Measurements from ENCODE around the gene PPP1R14B.

PPP1R14B gene

DNA sequence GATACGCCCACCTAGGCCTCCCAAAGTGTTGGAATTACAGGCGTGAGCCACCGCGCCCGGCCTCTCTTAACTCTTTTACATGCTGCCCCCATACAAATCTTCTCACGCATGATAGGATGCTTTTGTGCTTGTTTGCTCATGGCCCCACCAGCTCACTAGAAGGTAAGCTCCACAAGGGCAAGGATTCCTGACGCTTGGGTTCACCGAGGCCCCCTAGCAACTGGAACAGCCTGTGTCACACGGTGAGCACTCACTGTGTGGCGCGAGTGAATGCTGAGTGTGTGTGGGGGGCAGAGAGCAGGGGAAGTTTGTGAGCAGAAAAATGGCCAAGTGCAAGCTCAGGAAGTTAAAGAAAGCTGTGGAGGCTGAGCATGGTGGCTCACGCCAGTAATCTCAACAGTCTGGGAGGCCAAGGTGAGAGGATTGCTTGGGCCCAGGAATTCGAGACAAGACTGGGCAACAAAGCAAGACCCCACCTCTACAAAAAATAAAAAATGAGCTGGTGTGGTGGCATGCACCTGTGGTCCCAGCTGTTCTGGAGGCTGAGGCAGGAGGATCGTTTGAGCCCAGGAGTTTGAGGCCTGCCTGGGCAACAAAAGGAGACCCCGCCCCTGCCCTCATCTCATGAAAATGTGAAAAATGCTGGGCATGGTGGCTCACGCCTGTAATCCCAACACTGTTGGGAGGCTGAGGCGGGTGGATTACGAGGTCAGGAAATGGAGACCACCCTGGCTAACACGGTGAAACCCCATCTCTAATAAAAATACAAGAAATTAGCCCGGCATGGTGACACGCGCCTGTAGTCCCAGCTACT, 35.4 kb upstream of the PPP1R14B start:
- no peak for DNase-seq

DNA sequence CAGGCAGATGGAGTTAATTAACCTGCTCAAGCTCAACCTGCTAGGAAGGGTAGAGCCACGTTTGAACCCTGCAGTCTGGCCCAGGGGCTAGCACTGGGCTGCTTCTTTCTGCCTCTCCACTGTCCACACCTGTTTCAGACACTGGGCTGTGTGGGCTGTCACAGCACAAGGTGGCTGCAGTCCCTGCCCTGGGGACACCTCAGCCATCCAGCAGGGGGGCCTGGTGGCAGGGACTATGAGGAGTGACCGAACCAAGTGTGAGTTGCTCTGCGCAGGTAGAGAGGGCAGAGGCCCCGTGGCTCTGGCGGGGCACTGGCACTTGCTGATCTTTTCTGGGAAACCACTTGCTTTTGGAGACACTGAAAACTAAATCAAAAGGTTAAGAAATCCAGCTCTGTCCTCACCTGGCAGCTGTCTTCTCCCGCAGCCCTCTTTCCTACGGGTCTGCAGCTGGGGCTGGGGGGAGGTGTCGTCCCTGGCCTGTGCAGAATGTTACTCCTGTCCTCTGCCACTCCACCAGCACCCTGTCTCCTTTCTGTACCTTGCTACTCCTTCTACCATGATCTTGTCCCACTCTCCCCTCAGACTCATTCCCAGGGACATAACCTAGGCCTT, 31.9 kb upstream of the PPP1R14B start:
- no peak for DNase-seq

DNA sequence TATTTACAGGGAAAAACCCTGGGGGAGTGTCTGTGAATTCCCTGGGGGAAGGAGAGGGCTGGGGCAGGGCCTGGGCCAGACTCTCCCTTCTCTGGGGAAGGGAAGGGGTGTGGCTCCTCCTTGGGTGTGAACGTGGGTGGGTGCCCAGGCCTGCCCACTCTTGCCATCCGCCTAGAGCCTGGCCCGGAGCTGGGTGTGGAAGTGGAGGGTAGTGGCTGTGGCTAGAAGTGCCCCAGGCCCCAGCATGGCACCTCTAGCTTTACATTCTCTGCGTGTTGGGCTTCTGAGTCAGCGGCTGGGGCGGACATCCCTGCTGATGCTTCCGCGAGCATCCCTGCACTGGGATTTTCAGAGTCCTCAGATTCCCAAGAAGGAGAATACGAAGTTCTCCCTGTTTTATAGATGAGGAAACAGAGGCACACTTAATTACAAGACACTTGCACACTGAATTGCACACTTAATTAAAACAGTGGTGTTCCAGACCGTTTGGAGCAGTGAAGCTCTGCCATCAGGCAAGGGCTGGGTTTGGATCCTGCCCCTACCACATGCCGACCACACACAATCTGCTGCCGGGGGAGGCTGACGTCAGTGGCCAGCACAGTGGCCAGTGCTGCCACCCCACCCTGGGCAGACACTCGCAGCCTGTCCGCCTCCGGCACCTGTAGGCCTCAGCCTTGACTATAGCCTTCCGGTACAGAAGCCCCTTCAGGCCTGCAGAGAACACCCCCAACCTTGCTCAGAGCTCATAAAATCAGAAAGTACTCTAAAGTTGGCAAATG, 30.1 kb upstream of the PPP1R14B start:
- no peak for DNase-seq

DNA sequence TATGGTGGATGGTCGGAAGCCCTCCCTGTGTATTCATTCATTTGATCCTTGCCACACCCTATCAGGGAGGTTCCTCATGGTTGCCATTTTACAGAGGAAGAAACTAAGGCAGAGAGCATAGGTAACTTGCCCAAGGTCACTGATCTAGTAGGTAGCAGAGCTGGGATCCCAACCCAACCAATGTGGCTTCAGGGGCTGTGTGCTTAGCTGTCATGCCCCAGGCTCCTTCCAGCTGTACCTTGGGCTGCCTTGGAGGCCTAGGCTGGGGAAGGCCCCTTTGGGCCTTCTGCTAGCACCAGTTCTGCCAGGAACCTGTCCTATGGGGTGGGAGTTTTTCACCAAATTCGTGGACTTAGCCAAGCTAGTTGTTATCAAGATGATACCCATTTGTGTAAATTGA, 29.1 kb upstream of the PPP1R14B start:
- DNase-seq: no peak

DNA sequence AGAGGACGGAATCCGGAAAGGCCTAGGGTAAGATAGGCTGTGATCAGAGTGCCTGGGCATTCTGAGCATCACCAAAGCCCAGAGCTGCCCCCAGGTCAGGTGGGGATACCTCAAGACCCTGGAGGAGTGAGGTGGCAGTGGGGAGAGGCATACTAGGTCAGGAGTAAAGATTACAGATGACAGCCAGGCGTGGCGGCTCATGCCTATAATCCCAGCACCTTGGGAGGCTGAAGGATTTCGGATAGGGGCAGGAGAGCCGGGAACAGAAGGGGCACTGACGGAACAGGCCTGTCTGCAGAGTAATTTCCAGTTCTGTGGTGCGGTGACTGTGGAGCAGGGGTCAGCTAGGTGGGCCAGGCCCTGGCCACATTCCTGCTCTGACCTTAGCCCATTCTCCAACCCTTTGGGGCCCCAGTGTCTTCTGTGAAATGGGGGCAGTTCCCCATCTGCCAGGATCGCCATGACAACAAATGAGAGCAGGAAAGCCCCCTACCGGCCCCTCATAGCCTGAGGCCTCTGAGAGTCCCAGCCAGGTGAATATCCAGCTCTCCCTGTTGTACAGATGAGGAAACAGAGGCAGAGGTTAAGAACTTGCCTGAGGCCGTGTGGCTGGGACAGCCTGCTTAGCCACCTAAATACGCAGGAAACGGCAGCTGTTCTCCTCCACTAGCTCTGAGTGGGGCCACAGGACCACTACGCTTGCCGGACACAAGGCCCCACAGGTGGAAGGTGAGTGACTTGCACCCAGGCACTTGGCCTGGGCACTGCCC, 28.5 kb upstream of the PPP1R14B start:
- DNase-seq: no peak

DNA sequence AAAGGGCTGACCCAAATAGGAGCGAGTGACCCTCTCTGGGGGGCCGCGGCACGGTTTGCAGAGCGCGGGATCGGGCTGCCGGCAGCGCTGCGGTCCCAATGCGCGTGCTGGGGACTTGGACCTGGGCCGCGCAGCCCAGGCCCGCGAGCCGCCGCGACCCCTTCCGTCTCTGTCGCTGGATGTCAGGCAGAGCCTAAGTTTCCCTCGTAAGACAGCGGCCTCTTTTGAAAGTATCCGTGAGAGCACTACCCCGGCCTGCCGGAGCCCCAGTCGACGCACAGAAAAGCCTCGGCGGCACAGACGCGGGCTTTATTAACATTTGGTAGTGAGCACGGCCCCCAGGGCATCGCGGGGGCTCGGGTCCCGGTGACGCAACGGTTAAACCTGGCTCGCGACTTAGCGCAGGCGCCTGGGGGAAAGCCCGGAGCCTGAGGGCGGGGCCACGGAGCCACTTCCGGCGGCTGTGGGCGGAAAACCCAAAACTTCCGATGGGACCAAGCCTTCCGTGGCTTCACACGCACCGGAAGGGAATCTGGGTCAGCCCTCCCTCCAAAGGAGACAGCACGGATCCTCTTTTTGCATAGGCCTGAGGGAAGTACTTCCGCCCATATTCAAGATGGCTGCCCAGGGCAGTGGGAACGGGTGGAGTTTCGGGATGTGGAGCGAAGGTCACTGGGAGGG, 22.9 kb upstream of the PPP1R14B start:
- DNase-seq: peak; percentile 98 to 99

DNA sequence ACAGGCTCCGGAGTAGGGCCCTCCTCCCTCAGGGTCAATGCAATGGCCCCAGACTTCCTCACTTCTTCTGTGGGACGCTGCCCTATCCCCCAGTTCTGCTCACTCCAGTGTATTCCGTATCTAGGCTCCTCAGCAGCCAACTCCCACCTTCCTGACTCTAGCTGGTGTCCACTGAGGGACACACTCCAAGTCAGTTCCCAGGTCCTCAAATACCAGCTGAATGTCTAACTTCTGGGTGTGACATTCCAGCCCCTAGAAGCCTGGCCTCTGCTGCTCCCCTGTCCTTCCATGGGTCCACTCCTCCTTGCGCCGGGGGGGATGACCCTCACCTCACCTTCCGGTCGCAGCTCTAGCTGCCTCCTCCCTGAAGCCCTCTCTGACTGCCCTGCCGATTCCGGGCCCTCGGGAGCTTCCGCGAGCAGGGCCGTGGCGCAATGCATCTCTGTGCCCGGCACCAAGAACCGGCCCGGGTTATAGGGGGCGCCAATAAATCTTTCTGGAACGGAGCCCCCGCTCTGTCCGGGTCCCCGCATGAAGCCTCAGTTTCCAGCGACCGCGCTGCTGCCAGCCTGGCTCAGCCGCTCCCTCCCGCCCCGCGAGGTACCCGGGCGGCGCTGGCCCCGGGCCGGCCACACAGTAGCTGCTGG, 22.3 kb upstream of the PPP1R14B start:
- peak; percentile 59 to 62 for DNase-seq

DNA sequence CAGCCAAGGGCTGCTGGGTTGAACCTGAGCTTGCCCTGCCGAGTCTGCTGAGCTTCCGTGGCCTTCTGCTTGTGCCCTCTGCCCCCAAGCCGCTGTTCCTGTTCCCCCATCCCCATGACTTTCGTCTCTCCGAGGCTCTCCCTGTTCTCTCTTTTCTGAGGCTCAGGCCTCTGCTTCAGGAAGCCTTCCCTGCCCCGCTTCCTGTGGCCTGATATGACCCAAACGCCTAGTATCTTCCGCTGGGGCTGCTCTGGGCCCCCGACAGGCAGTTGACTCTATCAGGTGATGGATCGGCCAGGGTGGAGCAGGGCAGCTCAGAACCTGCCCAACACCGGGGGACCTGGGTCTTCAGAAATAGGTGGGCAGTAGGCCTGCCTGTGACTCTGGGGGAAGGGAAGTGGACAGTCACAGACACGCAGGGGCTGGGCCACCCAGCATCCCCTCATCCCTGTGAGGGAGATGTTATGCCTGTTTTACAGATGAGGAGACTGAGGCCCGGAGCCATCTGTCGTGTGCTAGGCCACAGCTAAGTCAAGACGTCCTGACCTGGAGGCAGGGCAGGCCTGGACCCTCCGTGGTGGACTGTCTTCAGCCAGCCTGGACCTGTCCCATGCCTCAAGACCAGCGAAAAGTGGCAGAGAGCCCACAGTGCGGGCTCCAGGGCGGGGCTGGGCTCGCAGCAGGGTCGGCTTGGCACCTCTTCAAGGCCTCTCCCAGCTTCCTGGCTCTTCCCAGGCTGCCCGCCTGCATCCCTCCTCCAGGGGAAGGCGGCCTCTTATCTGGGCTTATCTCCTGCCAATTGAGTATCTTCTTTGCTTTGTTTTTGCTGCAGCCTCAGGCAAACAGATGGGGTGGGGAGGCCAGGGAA, 21.5 kb upstream of the PPP1R14B start:
- DNase-seq: peak in 1 of 2 experiments; percentile 62

DNA sequence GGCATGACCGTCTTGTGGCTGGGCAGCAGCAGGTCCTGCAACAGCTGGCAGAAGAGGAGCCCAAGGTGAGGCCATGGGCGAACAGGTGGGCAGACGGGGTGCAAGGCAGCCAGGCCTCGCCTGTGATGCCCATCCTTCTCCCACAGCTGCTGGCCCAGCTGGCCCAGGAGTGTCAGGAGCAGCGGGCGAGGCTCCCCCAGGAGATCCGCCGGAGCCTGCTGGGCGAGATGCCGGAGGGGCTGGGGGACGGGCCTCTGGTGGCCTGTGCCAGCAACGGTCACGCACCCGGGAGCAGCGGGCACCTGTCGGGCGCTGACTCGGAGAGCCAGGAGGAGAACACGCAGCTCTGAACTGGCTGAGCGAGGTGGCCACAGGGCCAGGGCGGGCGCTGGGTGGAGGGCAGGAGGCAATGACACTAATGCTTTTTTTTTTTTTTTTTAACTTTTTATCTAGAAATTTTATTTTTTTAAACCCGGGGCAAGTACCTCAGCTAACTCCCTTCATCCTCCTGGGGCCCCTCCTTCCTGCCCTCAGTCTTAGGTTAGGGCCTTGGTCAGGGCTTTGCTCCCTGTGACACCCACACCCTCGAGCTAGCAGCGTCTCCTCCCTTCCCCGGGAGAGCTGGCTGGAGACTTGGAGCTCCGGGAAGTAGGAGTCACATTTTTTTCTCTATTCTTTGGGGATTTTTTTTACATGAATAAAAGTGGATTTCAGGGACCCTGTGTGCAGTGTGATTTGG, 20.6 kb upstream of the PPP1R14B start:
- DNase-seq: no peak

DNA sequence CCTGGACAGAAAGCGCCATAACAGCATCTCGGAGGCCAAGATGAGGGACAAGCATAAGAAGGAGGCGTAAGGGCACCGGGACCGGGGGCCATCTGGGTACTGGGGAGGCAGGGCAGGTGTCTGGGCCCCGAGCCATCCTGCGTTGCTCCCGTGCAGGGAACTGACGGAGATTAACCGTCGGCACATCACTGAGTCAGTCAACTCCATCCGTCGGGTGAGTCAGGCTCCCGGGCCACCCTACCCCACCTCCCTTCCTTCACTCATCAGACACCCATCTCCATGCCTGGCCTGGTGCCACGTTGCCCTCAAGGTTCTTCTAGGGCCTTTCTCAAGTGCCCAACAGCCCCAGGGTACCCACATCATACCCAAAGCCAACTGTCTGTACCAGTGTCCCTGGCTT, 19.6 kb upstream of the PPP1R14B start:
- no peak for DNase-seq

DNA sequence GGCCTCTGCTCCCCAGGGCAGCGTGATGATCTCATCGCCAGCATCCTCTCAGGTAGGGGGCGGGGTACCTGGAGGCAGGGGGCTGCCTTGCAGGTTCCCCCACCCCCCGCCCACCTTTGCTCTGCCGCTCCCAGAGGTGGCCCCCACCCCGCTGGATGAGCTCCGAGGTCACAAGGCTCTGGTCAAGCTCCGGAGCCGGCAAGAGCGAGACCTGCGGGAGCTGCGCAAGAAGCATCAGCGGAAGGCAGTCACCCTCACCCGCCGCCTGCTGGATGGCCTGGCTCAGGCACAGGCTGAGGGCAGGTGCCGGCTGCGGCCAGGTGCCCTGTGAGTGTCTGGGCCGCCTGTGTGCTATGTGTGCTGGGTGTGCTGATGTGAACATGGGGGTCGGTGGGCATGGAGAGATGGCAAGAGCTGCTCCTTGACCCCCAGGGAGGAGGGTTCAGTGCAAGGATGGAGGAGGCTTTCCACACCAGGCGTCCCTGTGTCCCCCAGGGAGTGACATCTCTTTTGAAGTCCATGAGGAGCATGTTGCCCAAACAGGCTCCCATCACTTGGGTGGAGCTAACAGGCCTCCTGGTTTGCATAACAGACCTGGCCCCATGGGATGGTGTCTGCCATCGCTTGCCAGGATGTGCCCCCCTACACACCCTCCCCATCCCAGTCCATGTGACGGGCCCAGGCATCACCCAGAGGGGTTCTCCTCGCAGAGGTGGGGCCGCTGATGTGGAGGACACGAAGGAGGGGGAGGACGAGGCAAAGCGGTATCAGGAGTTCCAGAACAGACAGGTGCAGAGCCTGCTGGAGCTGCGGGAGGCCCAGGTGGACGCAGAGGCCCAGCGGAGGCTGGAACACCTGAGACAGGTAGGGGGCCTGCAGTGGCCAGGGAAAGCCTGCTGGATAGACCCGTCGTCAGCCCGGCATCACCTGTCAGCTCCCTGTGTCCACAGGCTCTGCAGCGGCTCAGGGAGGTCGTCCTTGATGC, 18.7 kb upstream of the PPP1R14B start:
- DNase-seq: no peak

DNA sequence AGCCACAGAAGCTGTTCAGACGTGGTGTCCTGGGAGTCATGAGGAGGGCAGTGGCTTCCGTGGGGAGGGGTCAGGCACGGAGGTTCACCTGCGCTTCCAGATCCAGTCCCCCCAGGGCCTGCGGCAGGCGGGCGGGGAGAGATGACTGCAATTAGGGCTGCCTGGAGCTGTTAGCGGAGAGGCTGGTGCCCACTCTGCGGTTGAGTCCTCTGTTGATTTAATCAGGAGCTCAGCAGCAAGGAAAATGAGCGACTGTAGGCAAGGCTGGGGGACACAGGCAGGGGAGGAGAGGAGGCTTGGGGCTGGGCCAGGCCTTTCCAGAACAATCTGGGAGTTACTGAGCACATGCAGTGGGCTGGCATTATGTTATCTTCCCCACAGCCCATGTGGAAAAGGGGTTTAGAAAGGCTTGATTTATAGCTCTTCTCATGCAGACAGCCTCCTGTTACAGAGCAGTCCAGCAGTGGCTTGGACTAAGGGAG, 17.7 kb upstream of the PPP1R14B start:
- DNase-seq: no peak

DNA sequence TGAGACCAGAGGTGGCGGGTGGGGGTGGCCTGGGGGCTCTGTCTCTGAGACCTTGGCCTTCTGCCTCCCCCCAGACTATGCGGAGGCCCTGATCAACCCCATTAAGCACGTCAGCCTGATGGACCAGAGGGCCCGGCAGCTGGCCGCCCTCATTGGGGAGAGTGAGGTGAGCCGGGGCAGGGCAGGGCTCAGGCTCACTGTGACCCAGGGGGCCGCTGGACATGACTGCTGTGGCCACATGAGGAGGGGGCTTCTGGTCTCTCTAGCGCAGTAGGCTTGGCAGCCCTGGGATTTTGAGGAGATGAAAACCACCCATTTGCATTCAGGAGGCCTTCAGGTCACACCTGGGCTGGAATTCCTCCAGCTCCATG, 17.2 kb upstream of the PPP1R14B start:
- DNase-seq: no peak

DNA sequence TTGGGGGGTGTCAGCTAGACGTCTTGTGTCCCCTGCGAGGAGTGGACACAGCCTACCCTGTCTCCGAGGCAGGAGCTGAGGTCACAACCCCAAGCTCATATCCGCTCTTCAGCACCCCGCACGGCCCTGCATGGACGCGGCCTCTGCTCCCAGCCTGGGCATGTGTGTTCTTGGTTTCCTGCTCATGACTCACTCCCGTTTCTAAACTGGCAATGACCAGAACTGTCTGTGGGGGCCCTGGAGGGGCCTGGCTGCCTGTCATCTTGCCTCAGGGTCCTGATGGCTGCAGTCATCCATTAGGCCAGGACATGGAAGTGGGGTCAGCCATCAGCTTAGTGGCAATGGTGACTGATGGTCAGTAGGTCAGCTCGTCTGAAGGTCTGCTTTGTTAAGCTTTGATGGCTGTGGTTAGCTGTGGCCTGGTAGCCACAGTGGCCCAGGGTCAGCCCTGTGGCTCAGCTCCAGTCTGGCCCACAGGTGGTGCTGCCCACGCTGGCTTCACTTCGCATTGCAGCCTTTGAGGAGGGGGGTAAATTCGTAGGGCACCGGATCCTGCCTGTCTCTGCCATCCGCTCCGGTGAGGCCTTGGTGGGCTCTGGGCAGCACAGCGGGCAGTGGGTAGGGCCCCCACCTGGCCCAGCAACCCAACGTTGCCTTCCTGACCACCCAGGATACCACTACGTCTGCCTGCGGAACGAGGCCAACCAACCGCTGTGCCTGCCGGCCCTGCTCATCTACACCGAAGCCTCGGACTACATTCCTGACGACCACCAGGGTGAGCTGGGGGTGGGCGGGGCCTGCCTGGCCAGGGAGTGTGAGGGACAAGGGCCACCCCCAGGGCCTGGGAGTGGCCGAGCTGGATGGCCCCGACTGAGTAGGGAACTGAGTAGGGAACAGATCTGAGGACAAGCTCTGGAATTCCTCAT, 16.5 kb upstream of the PPP1R14B start:
- DNase-seq: no peak

DNA sequence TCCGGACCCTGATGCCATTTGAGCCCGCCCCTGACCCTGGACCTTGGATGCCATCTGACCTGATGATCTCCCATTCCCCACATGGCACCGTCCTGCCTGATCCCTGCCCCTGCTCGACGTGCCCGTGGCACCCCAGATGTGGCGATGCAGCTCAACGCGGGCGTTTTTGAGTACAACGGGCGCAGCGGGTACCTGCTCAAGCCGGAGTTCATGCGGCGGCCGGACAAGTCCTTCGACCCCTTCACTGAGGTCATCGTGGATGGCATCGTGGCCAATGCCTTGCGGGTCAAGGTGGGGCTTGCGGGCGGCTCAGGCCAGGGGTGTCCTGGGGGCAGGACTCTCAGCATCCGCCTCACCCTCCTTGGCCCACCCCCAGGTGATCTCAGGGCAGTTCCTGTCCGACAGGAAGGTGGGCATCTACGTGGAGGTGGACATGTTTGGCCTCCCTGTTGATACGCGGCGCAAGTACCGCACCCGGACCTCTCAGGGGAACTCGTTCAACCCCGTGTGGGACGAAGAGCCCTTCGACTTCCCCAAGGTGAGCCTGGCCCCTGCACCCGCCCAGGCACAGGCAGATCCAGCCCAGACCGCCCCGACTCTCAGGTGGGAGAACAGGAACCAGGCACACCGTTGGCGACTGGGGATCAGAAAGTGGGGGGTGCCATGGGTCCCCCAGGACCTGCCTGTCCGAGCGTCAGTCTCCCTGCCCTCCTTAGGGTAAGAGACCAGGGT, 15.7 kb upstream of the PPP1R14B start:
- DNase-seq: no peak

DNA sequence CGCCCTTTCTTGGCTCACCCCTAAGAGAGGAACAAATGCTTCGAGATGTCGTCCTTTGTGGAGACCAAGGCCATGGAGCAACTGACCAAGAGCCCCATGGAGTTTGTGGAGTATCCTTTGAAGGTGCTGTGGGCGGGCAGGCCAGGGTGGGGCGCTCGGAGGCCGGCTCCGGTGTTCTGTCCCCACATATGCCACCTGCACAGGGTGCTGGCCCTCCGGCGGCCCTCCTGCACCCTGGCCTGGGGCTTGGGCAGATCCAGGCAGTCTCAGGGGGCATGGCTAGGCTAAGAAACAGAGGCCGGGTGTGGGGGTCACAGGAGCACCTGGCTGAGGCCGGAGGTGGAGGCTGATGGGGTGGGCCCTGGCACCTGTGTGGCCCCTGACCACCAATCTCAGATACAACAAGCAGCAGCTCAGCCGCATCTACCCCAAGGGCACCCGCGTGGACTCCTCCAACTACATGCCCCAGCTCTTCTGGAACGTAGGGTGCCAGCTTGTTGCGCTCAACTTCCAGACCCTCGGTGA, 14.9 kb upstream of the PPP1R14B start:
- no peak for DNase-seq
